OCI-LY3 (cell line): ENCODE measurements around the gene USF1.
A peak's percentile ranks its signal among the peaks of the same experiment; 100 is the strongest.
"Not testable (repeated sequence)": the region's sequence is repeated elsewhere in the genome, so short reads cannot be mapped to it uniquely, and the experiment has no call there.

Source experiments
- H2AFZ ChIP-seq: fragments of 200-600, 300-600 bp; shearing (Covaris generic); 2 replicates; pipeline ENCODE4 v1.6.0; 2014; ENCODE audit warnings: antibody characterized with exemption, low read depth, low read length
- H3K27ac ChIP-seq: fragments of 200-600, 300-600 bp; sonication (generic); 2 replicates; pipeline ENCODE4 v1.5.1; 2014; ENCODE audit warnings: mild to moderate bottlenecking, low read length, moderate library complexity, mixed read lengths
- H3K27me3 ChIP-seq: fragments of 200-600, 300-600 bp; sonication (generic); 2 replicates; pipeline ENCODE4 v1.6.1; 2014; ENCODE audit warnings: low read depth, low read length, mixed read lengths
- H3K36me3 ChIP-seq: fragments of 200-600, 300-600 bp; sonication (generic); replicated peaks from 2 replicates; pipeline ENCODE3; 2014; ENCODE audit warnings: low read depth, low read length, mixed read lengths
- H3K4me1 ChIP-seq: fragments of 300-600, 200-600 bp; sonication (generic); 2 replicates; pipeline ENCODE4 v1.6.1; 2014; ENCODE audit warnings: low read length, mixed read lengths
- H3K4me2 ChIP-seq: fragments of 200-600, 300-600 bp; sonication (generic); 2 replicates; pipeline ENCODE4 v1.6.1; 2014; ENCODE audit warnings: low read length, mixed read lengths
- H3K4me3 ChIP-seq: fragments of 300-600, 200-600 bp; sonication (generic); 2 replicates; pipeline ENCODE4 v1.5.1; 2014; ENCODE audit warnings: antibody characterized with exemption, mild to moderate bottlenecking, low read length, moderate library complexity
- H3K79me2 ChIP-seq: fragments of 300-600, 200-600 bp; shearing (Covaris generic); 2 replicates; pipeline ENCODE4 v1.6.1; 2014; ENCODE audit warnings: mild to moderate bottlenecking, low read length, mixed read lengths
- H3K9ac ChIP-seq: fragments of 300-600, 200-600 bp; shearing (Covaris generic); 2 replicates; pipeline ENCODE4 v1.6.0; 2014; ENCODE audit warnings: mild to moderate bottlenecking, low read length, moderate library complexity
- H3K9me3 ChIP-seq: fragments of 200-600, 300-600 bp; shearing (Covaris generic); 2 replicates; pipeline ENCODE4 v1.6.1; 2014; ENCODE audit warnings: low read length, mixed read lengths; ENCODE audit not compliant: insufficient read depth
- H4K20me1 ChIP-seq: fragments of 200-600, 300-600 bp; sonication (generic); 2 replicates; pipeline ENCODE4 v1.6.1; 2016; ENCODE audit warnings: low read length, mixed read lengths; ENCODE audit not compliant: insufficient read depth
- CTCF ChIP-seq: fragments of 200-600, 300-600 bp; sonication (generic); IDR thresholded peaks from 2 replicates; pipeline ENCODE4 v1.5.1; 2014; ENCODE audit warnings: antibody characterized with exemption, low read length, low read depth
- EZH2phosphoT487 ChIP-seq: fragments of 200-600 bp; shearing (Covaris generic); IDR thresholded peaks from 2 replicates; pipeline ENCODE4 v1.6.1; 2018; ENCODE audit warnings: antibody characterized with exemption, mixed run types, low read depth

Gene USF1

GRCh38 chr1:160993544-160994193 lies 52.1 kb downstream of the USF1 start:
- Histone ChIP-seq H3K4me1 (no peaks in the 10 kb centered on the region), H3K27ac (no peak overlapping the region), H3K27me3 (peaks cover 6% of the 10 kb centered on the region), H3K4me3 (no peak overlapping the region), H4K20me1 (no peaks in the 10 kb centered on the region), H3K9me3 (no peaks in the 10 kb centered on the region), H3K79me2 (no peaks in the 10 kb centered on the region), H3K36me3 (no peaks in the 10 kb centered on the region), H3K4me2 (no peak overlapping the region), H2AFZ (no peak overlapping the region), H3K9ac (no peak overlapping the region)
- no peak for TF ChIP-seq EZH2phosphoT487
- TF ChIP-seq CTCF = peak; percentile 64

DNA sequence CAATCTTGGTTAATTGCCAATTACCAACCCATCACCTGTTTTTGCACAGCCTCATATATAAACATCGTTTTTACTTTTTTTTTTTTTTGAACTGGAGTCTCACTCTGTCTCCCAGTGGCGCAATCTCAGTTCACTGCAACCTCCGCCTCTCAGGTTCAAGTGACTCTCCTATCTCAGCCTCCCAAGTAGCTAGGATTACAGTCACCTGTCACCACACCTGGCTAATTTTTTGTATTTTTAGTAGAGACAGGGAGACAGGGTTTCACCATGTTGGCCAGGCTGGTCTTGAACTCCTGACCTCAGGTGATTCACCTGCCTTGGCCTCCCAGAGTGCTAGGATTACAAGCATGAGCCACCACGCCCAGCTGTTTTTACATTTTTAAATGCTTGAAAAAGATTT lies 53.7 kb downstream of the USF1 start:
- not testable (repeated sequence) for H3K36me3 ChIP-seq, H3K9ac ChIP-seq, H3K79me2 ChIP-seq, H2AFZ ChIP-seq, H3K9me3 ChIP-seq, H3K4me3 ChIP-seq, H3K4me2 ChIP-seq, H4K20me1 ChIP-seq, H3K27ac ChIP-seq, H3K27me3 ChIP-seq, H3K4me1 ChIP-seq
